ENCODE data around the gene BTBD16.

Gene BTBD16

DNA sequence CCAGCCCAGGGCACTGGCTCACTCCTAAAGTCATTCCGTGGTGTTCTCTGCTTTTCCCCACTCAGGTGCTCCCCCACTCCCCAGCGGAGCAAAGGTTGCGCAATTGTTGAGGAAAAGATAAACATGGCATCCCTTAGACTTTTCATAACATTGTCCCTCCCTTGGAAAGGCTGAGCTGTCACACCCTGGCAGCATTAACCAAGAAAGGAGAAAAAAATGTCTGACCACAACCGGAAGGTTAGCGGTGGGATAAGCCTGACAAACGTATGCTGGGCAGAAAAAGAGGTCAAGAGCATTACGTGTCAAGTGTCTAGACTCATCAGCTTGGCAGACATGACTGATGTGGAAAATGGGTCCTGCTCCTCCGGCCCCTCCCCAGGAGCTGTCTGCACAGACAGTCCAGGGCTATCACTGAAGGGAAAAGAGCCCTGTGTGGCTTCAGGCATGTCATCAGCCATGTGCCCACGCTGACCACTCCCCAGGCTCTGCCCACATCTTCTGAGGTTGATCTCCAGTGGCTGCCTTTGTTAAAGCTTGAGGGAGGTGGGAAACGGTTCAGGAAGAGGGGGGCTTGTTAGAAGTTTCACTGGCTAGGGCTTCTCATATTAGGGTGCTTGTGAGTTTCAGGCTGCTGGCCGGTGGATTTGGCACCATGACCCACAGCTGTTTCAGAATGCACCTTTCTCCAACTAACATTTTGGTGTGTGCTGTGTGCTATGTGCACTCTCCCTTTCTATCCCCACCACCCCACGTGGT lies 30.1 kb downstream of the BTBD16 start:
- TF ChIP-seq GATA2 (IDR thresholded peaks at IDR 0.05; ENCODE audit: low read depth, low read length) (no peak), GATA3 (IDR thresholded peaks at IDR 0.05; ENCODE audit: low read depth, low read length) (no peak)

- no peak for TF ChIP-seq GATA2 (IDR thresholded peaks at IDR 0.05; ENCODE audit: low read depth, low read length)
- TF ChIP-seq GATA3 (IDR thresholded peaks at IDR 0.05; ENCODE audit: low read depth, low read length), result no peak
Measured at GRCh38 chr10:122301811-122302115, 30.7 kb downstream of the BTBD16 start.

DNA sequence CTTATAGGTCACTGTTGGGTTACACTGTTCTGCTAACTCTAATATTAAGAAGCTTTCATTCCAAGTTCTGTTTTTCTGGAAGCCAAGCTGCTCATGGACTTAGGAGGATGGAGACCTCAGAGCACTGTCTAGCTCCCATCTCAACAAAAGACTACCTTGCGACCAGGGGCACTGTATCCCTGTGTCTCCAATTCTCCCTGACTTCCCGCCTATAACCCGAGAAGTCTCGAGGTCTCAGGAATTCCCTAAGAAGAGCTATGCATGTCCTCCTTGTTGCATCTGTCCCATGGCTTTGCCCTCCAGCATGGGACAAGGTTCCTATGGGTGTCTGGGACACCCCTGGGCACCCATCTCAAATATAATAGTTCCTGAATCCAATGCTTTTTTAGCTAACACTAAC lies 31.2 kb downstream of the BTBD16 start:
- no peak for TF ChIP-seq GATA2 (IDR thresholded peaks at IDR 0.05; ENCODE audit: low read depth, low read length)
- no peak for TF ChIP-seq GATA3 (IDR thresholded peaks at IDR 0.05; ENCODE audit: low read depth, low read length)

DNA sequence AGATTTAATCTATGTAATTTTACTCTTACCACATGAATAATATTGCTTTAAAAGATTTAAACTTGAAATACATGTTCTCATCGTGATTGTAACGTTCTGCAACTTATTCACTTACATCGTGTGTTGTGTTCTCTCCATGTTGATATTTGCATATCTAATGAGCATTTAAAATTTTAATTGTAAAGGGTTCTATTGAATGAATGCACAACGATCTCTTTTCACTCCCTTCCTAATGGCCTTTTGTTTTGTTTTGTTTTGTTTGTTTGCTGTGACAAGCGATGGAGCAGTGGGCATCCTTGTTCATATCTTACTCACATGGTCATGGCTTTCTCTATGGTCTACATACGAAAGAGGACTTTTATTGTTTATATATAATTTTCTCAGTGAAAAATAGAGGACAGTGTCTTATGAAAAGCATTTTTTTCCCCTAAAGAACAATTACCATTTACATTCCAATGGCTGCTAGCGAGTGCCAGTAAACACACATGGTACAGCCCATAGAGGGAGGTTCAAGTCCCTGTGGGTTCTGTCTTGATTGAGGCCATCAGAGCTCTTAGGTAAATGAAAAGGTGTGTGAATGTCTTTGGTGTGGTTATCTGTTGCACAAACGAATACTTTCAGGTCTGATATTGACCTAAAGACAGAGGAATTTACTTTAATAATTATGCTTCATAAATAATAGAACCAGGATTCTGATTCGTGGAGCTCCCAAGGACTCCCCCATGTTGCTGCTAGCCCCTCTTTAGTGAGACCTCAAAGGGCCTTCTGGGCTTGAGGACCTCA lies 32.4 kb downstream of the BTBD16 start:
- no peak for TF ChIP-seq GATA3 (IDR thresholded peaks at IDR 0.05; ENCODE audit: low read depth, low read length)

GRCh38 chr10:122304054-122304579 lies 33.0 kb downstream of the BTBD16 start:
- no peak for TF ChIP-seq GATA2 (IDR thresholded peaks at IDR 0.05; ENCODE audit: low read depth, low read length)
- TF ChIP-seq GATA3 (IDR thresholded peaks at IDR 0.05; ENCODE audit: low read depth, low read length), result no peak

GRCh38 chr10:122306282-122306681 lies 35.2 kb downstream of the BTBD16 start:
- TF ChIP-seq GATA2 (IDR thresholded peaks at IDR 0.05; ENCODE audit: low read depth, low read length), result no peak
- TF ChIP-seq GATA3 (IDR thresholded peaks at IDR 0.05; ENCODE audit: low read depth, low read length), result no peak

GRCh38 chr10:122306744-122307143 lies 35.6 kb downstream of the BTBD16 start:
- no peak for TF ChIP-seq GATA2 (IDR thresholded peaks at IDR 0.05; ENCODE audit: low read depth, low read length)
- no peak for TF ChIP-seq GATA3 (IDR thresholded peaks at IDR 0.05; ENCODE audit: low read depth, low read length)

DNA sequence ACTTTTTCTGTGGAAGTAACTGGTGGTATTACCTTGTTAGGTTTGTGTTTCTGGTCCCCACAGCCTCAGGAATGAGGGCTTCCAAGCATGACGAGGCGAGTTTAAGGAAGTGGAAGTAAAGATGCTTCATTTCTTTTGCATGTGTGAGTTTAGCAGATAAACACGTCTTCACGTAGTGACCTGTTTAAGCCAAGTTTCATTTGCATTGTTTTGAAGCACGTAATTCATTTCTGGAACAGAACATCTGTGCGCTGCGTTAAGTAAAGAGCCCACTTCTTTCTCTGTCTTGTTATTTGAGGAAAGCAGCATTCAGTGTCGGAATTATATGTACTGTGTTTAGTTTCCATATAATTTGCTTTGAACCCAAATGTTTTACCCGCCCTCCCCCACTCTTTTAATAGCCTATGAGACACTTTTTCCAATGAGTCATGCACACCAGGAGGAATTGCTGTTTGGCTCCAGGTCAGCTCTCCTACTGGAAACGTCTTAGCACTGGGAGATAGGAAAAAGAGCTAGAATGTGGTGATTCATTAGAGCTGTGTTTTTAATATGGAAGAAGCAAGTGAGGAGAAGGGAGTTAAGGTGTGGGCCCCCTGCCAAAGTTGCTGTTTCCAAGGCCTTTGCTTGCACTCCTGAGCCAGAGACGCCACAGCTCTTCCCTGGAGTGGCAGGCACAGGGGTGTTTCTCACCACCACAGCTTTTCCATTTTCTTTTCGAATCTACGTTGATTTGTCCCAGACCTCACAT lies 36.7 kb downstream of the BTBD16 start:
- TF ChIP-seq GATA2 (IDR thresholded peaks at IDR 0.05; ENCODE audit: low read depth, low read length), result no peak
- TF ChIP-seq GATA3 (IDR thresholded peaks at IDR 0.05; ENCODE audit: low read depth, low read length), result no peak

DNA sequence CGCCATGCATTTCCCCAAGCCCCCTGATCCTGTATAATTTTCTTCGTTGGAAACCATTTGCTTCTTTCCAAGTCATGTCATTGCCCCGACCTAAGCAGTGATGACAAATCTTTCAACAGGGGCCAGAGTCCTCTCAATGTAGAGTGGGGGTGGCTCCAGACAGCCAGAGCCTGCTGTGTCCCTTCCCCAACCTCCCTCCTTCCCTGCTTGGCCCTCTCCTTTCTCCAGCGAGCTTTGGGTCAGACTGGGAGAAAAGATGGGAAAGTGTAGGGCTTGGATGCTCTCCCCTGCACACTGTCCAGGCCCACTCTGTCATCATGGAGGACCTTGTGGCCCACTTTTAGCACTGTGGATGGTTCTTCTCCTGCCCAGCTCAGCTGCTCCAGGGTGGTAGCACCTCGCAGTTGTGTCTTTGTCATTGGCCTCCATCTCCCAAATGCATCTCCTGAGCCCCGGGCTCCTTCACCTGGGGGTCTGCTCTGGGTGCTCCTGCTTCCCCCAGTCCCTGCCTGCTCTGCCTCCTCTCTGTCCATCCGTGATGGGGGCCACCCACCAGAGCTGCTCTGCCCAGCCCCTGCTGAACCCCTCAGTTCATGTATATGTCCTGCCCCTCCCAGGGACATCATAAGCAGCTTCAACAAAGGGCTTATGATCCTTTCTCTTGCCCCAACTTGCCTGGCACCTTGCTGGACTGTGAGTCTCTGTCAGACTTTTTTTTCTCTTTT lies 37.5 kb downstream of the BTBD16 start:
- TF ChIP-seq GATA3 (IDR thresholded peaks at IDR 0.05; ENCODE audit: low read depth, low read length), result no peak
- TF ChIP-seq GATA2 (IDR thresholded peaks at IDR 0.05; ENCODE audit: low read depth, low read length), result no peak

DNA sequence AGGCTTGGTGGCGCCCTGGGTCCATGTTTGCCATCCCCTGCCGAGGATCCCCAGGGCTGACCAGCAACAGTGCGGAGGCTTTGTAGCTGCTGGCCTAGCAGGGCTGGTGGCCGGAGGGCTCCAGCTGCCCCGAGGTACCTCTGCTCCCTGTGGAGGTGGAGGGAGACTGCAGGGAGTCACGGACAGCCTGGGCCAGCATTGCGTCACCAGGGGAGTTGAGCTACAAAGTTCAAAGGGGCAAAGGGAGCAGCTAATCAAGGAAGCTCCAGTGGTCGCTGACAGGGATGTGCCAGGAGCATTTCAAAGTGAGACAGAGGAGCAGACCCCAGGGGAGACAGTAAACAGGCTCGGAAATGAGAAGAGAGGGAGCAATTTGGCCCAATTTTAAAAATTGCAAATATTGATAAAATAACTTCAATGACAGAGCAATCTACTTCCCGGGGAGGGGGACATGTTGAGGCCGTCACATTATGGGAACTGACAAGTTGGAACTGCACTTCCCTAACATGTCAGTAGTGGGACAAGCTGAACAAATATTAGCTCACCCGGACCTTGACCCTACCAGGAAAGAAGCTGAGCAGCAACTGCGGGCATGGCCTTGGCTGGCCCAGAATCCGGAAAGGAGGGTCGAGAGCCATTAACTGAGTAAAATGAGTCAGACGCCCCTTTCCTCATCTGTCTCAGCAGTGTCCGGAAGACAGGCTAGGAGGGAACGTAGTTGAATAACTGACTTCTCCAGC lies 39.4 kb downstream of the BTBD16 start:
- TF ChIP-seq GATA2 (IDR thresholded peaks at IDR 0.05; ENCODE audit: low read depth, low read length), result no peak
- TF ChIP-seq GATA3 (IDR thresholded peaks at IDR 0.05; ENCODE audit: low read depth, low read length), result no peak

- no peak for TF ChIP-seq GATA2 (IDR thresholded peaks at IDR 0.05; ENCODE audit: low read depth, low read length)
- no peak for TF ChIP-seq GATA3 (IDR thresholded peaks at IDR 0.05; ENCODE audit: low read depth, low read length)
Measured at GRCh38 chr10:122311051-122311410, 39.9 kb downstream of the BTBD16 start.

- no peak for TF ChIP-seq GATA2 (IDR thresholded peaks at IDR 0.05; ENCODE audit: low read depth, low read length)
- TF ChIP-seq GATA3 (IDR thresholded peaks at IDR 0.05; ENCODE audit: low read depth, low read length), result no peak
Measured at GRCh38 chr10:122311716-122312115, 40.6 kb downstream of the BTBD16 start.

DNA sequence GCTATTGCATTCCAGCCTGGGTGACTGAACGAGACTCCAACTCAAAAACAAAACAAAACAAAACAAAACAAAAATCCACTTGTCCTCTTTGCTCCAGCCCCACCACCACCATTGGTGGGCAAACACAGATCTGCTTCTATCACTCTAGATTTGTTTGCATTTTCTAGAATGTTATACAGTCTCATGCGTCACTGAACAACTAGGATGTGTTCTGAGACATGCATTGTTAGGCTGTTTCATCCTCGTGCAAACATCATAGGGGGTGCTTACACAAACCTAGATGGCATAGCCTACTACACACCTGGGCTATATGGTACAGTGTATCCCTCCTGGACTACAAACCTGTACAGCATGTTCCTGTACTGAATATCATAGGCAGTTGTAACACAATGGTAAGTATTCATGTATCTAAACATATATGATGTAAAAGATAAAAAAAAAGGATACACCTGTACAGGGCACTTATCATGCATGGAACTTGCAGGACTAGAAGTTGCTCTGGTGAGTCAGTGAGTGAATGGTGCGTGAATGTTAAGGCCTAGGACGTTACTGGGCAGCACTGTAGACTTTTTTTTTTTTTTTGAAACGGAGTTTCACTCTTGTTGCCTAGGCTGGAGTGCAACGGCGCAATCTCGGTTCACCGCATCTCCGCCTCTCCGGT lies 45.3 kb downstream of the BTBD16 start:
- no peak for TF ChIP-seq GATA3 (IDR thresholded peaks at IDR 0.05; ENCODE audit: low read depth, low read length)
- no peak for TF ChIP-seq GATA2 (IDR thresholded peaks at IDR 0.05; ENCODE audit: low read depth, low read length)

Measured in SH-SY5Y (cell line).